Adrenal gland (tissue), 12 donors: Measurements from ENCODE around the gene TUBB4B. TPM values are rescaled to one million over a fixed set of nuclear protein-coding genes. Genes with fewer than 3 reads are reported as not detected.

Experiments used
- DNase-seq, 7 donors: peaks; one replicate each; pipeline ENCODE4 v3.0.0-alpha.2; 2019 to 2020
- H3K27ac ChIP-seq, 5 donors: fragments of 200-600 bp; sonication (generic) in 4 of 5; 1 replicate in 3 of 5; 2 replicates in 2 of 5; pipeline versions ENCODE4 v1.5.1 to v1.8.0; 2016 to 2020; ENCODE audit warnings: mild to moderate bottlenecking in 1 of 5
- H3K27me3 ChIP-seq: fragments of 200-600 bp; 2 replicates; pipeline ENCODE4 v1.8.0; 2021
- H3K36me3 ChIP-seq, 2 donors: fragments of 200-600 bp; replicated peaks in 1 of 2; 1 replicate in 1 of 2; 2 replicates in 1 of 2; pipeline versions ENCODE4 v1.5.1 to v1.8.0; 2018 to 2022
- H3K4me1 ChIP-seq, 2 donors: fragments of 200-600 bp; replicated peaks in 1 of 2; 1 replicate in 1 of 2; 2 replicates in 1 of 2; pipeline versions ENCODE4 v1.5.1 to v1.8.0; 2018 to 2021
- H3K4me3 ChIP-seq, 4 donors: fragments of 200-600 bp; sonication (generic) in 3 of 4; one replicate each; pipeline ENCODE4 v1.5.1; 2016 to 2018
- H3K9me3 ChIP-seq, 3 donors: fragments of 200-600 bp; sonication (generic) in 1 of 3; replicated peaks in 1 of 3; 1 replicate in 2 of 3; 2 replicates in 1 of 3; pipeline versions ENCODE4 v1.5.1 to v1.8.0; 2016 to 2021
- POLR2A ChIP-seq, 2 donors: fragments of 450-650 bp; IDR thresholded peaks; one replicate each; pipeline ENCODE4 v1.6.1; 2017; ENCODE audit warnings: antibody characterized with exemption in 2 of 2, mild to moderate bottlenecking in 2 of 2, moderate library complexity in 1 of 2
- WGBS, 4 donors: extraction: QIAGEN DNeasy Blood & Tissue Kit in 2 of 4; methylation state at CpG; one replicate each; pipeline versions ENCODE4 v1.1.5 to v1.1.7; 2013 to 2017; 5-methylcytosine and 5-hydroxymethylcytosine counted together
- intact Hi-C, 2 donors: fragments of 100-400 bp; cut with DNase I; formaldehyde crosslinking; loops; one replicate each; pipeline versions ENCODE4 v1.14.1 to v1.15.0; 2022 to 2023
- polyA plus RNA-seq, 3 donors: library from polyadenylated mRNA; stranded (reverse); fragments of 200-250 nt in 2 of 3; fragments of 350-450 nt in 1 of 3; fragmentation: Illumina TruSeq in 1 of 3; extraction: RNeasy Lipid Tissue Mini Kit (QIAGEN cat#74804) in 1 of 3; gene quantifications; one replicate each; pipeline ENCODE4 v1.2.3, GENCODE V29; 2013 to 2014
- total RNA-seq, 9 donors: library from RNA; depleted of rRNA in 4 of 9; stranded (reverse); fragments of >200 nt in 4 of 9; fragments of 120-200 nt in 1 of 9; fragmentation: NEBNext Ultra II Directional in 1 of 9; extraction: Animal tissue kit (Norgen Biotek cat#: 25700) in 1 of 9; gene quantifications; one replicate each; pipeline versions ENCODE4 v1.1.0 to v1.2.4, GENCODE V29; 2013 to 2023
- TF ChIP-seq, protein P1 (sequence below), 6 experiments: fragments of 450-650 bp in 4 of 6; fragments of 200-600 bp in 2 of 6; sonication (generic) in 1 of 6; IDR thresholded peaks; 1 replicate in 5 of 6; 2 replicates in 1 of 6; pipeline versions ENCODE4 v1.5.1 to v1.8.0; 2016 to 2021; ENCODE audit warnings: antibody characterized with exemption in 6 of 6, mild to moderate bottlenecking in 2 of 6, moderate library complexity in 1 of 6
- donor health status: healthy with polysubstance abuse.
- donor health status: Bipolar disorder and iron deficiency.
- donor health status: DM: yes; HTN: yes; CAD: no.
- donor health status: DM: no; HTN: no; CAD: no.
- donor health status: DM: no; HTN: no; CAD: no.
- donor health status: DM: yes; HTN: yes; CAD: no.

Gene TUBB4B
- total and polyA plus RNA-seq, 12 donors: 69.9 to 362 (median 151) TPM

DNA sequence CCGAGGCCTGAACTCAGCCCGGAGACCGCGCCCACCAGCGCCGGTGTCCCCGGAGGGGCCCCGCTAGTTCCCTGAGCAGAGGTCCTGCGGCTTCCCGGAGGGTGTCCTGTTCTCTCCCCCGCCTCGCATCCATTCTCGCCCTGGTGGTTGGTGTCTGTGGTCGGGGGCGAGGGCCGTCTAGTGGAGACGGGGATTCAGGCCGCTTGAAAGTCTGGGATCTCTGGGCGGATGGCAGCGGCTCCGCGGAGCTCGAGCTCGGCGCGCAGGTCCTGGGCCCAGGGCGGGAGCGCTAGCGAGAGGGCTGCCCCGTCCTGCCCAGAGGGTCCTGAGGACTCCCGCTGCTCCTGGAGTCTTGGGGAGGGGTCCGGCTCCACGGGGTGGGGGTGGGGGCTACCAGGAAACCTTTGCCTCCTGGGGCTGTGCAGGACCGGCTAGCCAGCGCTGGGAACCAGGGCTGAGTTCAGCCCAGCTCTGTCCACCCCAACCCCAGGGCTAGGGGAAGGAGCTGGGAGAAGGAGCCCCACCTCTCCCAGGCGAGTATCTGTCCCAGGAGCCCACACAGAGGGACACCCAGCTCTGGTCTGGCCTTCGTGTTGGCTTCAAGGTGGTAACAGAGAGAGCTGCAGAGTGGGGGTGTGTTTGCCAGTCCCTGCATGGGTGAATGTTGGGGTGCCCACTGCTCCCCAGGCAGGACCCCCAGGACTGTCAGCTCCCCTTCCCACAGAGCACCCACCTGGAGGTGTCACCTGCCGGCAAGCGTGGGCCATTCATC lies 40.4 kb downstream of the TUBB4B start:
- TF ChIP-seq POLR2A (IDR thresholded peaks at IDR 0.05): no peak
- TF ChIP-seq, protein P1, sequence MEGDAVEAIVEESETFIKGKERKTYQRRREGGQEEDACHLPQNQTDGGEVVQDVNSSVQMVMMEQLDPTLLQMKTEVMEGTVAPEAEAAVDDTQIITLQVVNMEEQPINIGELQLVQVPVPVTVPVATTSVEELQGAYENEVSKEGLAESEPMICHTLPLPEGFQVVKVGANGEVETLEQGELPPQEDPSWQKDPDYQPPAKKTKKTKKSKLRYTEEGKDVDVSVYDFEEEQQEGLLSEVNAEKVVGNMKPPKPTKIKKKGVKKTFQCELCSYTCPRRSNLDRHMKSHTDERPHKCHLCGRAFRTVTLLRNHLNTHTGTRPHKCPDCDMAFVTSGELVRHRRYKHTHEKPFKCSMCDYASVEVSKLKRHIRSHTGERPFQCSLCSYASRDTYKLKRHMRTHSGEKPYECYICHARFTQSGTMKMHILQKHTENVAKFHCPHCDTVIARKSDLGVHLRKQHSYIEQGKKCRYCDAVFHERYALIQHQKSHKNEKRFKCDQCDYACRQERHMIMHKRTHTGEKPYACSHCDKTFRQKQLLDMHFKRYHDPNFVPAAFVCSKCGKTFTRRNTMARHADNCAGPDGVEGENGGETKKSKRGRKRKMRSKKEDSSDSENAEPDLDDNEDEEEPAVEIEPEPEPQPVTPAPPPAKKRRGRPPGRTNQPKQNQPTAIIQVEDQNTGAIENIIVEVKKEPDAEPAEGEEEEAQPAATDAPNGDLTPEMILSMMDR (IDR thresholded peaks at IDR 0.05): no peak
- Histone ChIP-seq H3K36me3 (no peaks in the 10 kb centered on the region), H3K9me3 (no peaks in the 10 kb centered on the region), H3K27me3 (peaks cover 9% of the 10 kb centered on the region), H3K4me1 (peaks cover 0 to 2% of the 10 kb centered on the region in 2 donors), H3K27ac (no peak overlapping the region), H3K4me3 (no peak overlapping the region)
- intact Hi-C loops: no loop called here
- 42 to 83% (median 64%) methylated on average over 5 to 39 of the region's 39 CpGs for WGBS, 4 donors
- peak in 1 of 7 donors; percentile 16 for DNase-seq

DNA sequence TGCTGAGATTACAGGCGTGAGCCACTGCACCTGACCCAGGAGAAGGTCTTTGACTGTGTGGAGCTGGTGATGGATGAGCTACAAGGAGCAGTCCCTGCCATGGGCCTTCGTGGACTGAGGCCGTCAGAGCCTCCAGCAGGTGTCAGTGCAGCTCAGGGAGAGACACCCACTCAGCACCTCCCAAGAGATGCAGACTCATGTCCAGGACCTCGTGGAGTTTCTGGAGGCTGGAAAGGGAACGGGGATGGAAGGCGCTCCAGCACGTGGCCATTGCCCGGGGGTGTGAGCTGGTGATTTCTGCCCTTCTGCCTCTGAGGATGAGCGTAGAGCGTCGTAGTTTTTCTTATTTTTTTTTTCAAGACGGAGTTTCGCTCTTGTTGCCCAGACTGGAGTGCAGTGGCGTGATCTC lies 45.9 kb downstream of the TUBB4B start:
- peak in 3 of 7 donors; percentile 59 to 71 (median 62) for DNase-seq
- Histone ChIP-seq H3K4me3 (no peak overlapping the region), H3K27ac (no peak overlapping the region), H3K9me3 (no peaks in the 10 kb centered on the region), H3K4me1 (no peaks in the 10 kb centered on the region), H3K27me3 (no peaks in the 10 kb centered on the region), H3K36me3 (no peaks in the 10 kb centered on the region)
- WGBS, 4 donors: 48 to 53% (median 51%) methylated on average over 13 to 14 of the region's 14 CpGs
- intact Hi-C loops: no loop called here
- TF ChIP-seq, protein P1 (IDR thresholded peaks at IDR 0.05): peak in 5 of 6 experiments; percentile 34 to 53 (median 38)
- no peak for TF ChIP-seq POLR2A (IDR thresholded peaks at IDR 0.05)

DNA sequence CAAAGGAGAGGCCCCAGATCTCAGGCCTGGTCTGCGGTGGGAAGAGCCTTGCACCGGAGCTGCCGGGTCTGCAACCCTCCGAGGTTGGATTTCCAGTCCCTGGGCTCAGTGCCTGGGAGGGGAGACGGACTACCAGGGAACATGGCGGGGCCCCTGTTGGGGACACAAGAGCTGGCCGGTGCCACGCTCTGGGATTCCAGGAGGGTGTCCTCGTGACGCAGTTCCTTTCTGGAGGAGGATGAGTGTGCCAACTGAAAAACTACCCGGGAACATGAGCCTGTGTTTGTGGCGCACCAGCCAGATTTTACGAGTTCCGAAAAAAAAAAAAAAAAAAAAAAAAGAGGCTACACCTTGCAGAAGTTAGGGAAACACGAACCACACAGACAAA lies 52.0 kb downstream of the TUBB4B start:
- 85 to 90% (median 87%) methylated on average over 10 to 15 of the region's 15 CpGs for WGBS, 4 donors

More for the DNA sequence above, 52.0 kb downstream of the TUBB4B start:
- Histone ChIP-seq H3K9me3 (no peaks in the 10 kb centered on the region), H3K27me3 (peaks cover 13% of the 10 kb centered on the region), H3K36me3 (no peaks in the 10 kb centered on the region), H3K4me1 (peaks cover 3 to 13% of the 10 kb centered on the region in 2 donors), H3K27ac (no peak overlapping the region), H3K4me3 (no peak overlapping the region)
- no peak for DNase-seq
- no peak for TF ChIP-seq POLR2A (IDR thresholded peaks at IDR 0.05)
- TF ChIP-seq, protein P1 (IDR thresholded peaks at IDR 0.05): no peak
- intact Hi-C loops: loop anchor here in 1 of 2 donors (10.0 kb wide), 1 partner anchor 232 kb away; no protein-coding TSS in a partner anchor

Other genes starting within 250 kb of the TUBB4B start
- gene PAXX, start 248.9 kb upstream of the TUBB4B start, total RNA-seq: 10 to 100 TPM; 20.3 to 44.5 (median 35.5) TPM
- 100 to 1,000 TPM in 2 of 3 donors, 1 to 10 TPM in 1; 4.9 to 363 (median 209) TPM for gene PAXX, start 248.9 kb upstream of the TUBB4B start, polyA plus RNA-seq
- gene CLIC3, start 244.7 kb upstream of the TUBB4B start, total RNA-seq: 1 to 10 TPM in 2 of 9 donors, under 1 TPM in 5, not detected in 2; 0.22 to 1.3 (median 0.79) TPM
- gene CLIC3, start 244.7 kb upstream of the TUBB4B start, polyA plus RNA-seq: 1 to 10 TPM in 2 of 3 donors, not detected in 1; 3.8 to 6.4 TPM
- gene ABCA2, start 213.1 kb upstream of the TUBB4B start, total RNA-seq: 10 to 100 TPM in 8 of 9 donors, 1 to 10 TPM in 1; 2.9 to 54.4 (median 29.3) TPM
- gene ABCA2, start 213.1 kb upstream of the TUBB4B start, polyA plus RNA-seq: 100 to 1,000 TPM in 1 of 3 donors, 10 to 100 TPM in 2; 13.6 to 150 (median 69.8) TPM
- under 1 TPM in 5 of 9 donors, not detected in 4; 0.11 to 0.69 (median 0.21) TPM for gene FUT7, start 209.2 kb upstream of the TUBB4B start, total RNA-seq
- gene FUT7, start 209.2 kb upstream of the TUBB4B start, polyA plus RNA-seq: under 1 TPM in 2 of 3 donors, not detected in 1; 0.16 to 0.17 TPM
- 10 to 100 TPM in 8 of 9 donors, 1 to 10 TPM in 1; 9.4 to 77.1 (median 41.2) TPM for gene NPDC1, start 195.1 kb upstream of the TUBB4B start, total RNA-seq
- 100 to 1,000 TPM in 2 of 3 donors, 1 to 10 TPM in 1; 5.1 to 311 (median 194) TPM for gene NPDC1, start 195.1 kb upstream of the TUBB4B start, polyA plus RNA-seq
- gene ENTPD2, start 187.2 kb upstream of the TUBB4B start, total RNA-seq: under 1 TPM in 4 of 9 donors, not detected in 5; 0.28 to 0.53 (median 0.36) TPM
- 1 to 10 TPM in 2 of 3 donors, not detected in 1; 1.6 to 1.7 TPM for gene ENTPD2, start 187.2 kb upstream of the TUBB4B start, polyA plus RNA-seq
- gene SAPCD2, start 170.7 kb upstream of the TUBB4B start, total RNA-seq: 1 to 10 TPM in 2 of 9 donors, under 1 TPM in 7; 0.24 to 1.7 (median 0.79) TPM
- under 1 TPM; 0.07 to 0.56 (median 0.17) TPM for gene SAPCD2, start 170.7 kb upstream of the TUBB4B start, polyA plus RNA-seq
- gene UAP1L1, start 163.8 kb upstream of the TUBB4B start, total RNA-seq: 10 to 100 TPM in 8 of 9 donors, under 1 TPM in 1; 0.28 to 68.7 (median 14.4) TPM
- gene UAP1L1, start 163.8 kb upstream of the TUBB4B start, polyA plus RNA-seq: 10 to 100 TPM in 2 of 3 donors, 1 to 10 TPM in 1; 3.6 to 61.1 (median 15.9) TPM
- 100 to 1,000 TPM in 1 of 9 donors, 10 to 100 TPM in 8; 44.5 to 102 (median 63.0) TPM for gene MAN1B1, start 154.3 kb upstream of the TUBB4B start, total RNA-seq
- 100 to 1,000 TPM in 1 of 3 donors, 10 to 100 TPM in 2; 44.4 to 138 (median 87.6) TPM for gene MAN1B1, start 154.3 kb upstream of the TUBB4B start, polyA plus RNA-seq
- gene DPP7, start 126.6 kb upstream of the TUBB4B start, total RNA-seq: 100 to 1,000 TPM; 117 to 387 (median 234) TPM
- gene DPP7, start 126.6 kb upstream of the TUBB4B start, polyA plus RNA-seq: 1,000 to 10,000 TPM in 2 of 3 donors, 10 to 100 TPM in 1; 52.6 to 1,938 (median 1,109) TPM
- gene GRIN1, start 102.1 kb upstream of the TUBB4B start, total RNA-seq: under 1 TPM in 4 of 9 donors, not detected in 5; 0.04 to 0.28 (median 0.08) TPM
- under 1 TPM; 0.04 to 0.16 (median 0.10) TPM for gene GRIN1, start 102.1 kb upstream of the TUBB4B start, polyA plus RNA-seq
- gene LRRC26, start 71.2 kb upstream of the TUBB4B start, total RNA-seq: not detected
- not detected for gene LRRC26, start 71.2 kb upstream of the TUBB4B start, polyA plus RNA-seq
- gene TMEM210, start 69.2 kb upstream of the TUBB4B start, total RNA-seq: not detected
- gene TMEM210, start 69.2 kb upstream of the TUBB4B start, polyA plus RNA-seq: not detected
- 10 to 100 TPM; 18.1 to 72.1 (median 25.6) TPM for gene ANAPC2, start 52.7 kb upstream of the TUBB4B start, total RNA-seq
- 100 to 1,000 TPM in 1 of 3 donors, 10 to 100 TPM in 1, 1 to 10 TPM in 1; 7.1 to 162 (median 89.7) TPM for gene ANAPC2, start 52.7 kb upstream of the TUBB4B start, polyA plus RNA-seq
- 10 to 100 TPM; 50.0 to 98.1 (median 65.7) TPM for gene SSNA1, start 52.6 kb upstream of the TUBB4B start, total RNA-seq
- gene SSNA1, start 52.6 kb upstream of the TUBB4B start, polyA plus RNA-seq: 100 to 1,000 TPM in 2 of 3 donors, 10 to 100 TPM in 1; 13.2 to 138 (median 127) TPM
- 10 to 100 TPM in 5 of 9 donors, 1 to 10 TPM in 4; 5.0 to 23.5 (median 10.7) TPM for gene TPRN, start 40.5 kb upstream of the TUBB4B start, total RNA-seq
- gene TPRN, start 40.5 kb upstream of the TUBB4B start, polyA plus RNA-seq: 1 to 10 TPM; 1.4 to 7.6 (median 3.4) TPM
- gene TMEM203, start 35.6 kb upstream of the TUBB4B start, total RNA-seq: 10 to 100 TPM; 32.7 to 48.4 (median 42.3) TPM
- gene TMEM203, start 35.6 kb upstream of the TUBB4B start, polyA plus RNA-seq: 10 to 100 TPM; 21.7 to 30.2 (median 28.4) TPM
- gene NDOR1, start 35.6 kb upstream of the TUBB4B start, total RNA-seq: 10 to 100 TPM in 7 of 9 donors, 1 to 10 TPM in 2; 4.5 to 21.4 (median 13.5) TPM
- gene NDOR1, start 35.6 kb upstream of the TUBB4B start, polyA plus RNA-seq: 10 to 100 TPM in 2 of 3 donors, 1 to 10 TPM in 1; 1.6 to 36.4 (median 14.9) TPM
- 10 to 100 TPM in 4 of 9 donors, 1 to 10 TPM in 5; 1.1 to 33.8 (median 8.9) TPM for gene RNF208, start 19.0 kb upstream of the TUBB4B start, total RNA-seq
- 10 to 100 TPM in 2 of 3 donors, 1 to 10 TPM in 1; 1.2 to 90.5 (median 36.5) TPM for gene RNF208, start 19.0 kb upstream of the TUBB4B start, polyA plus RNA-seq
- 1 to 10 TPM in 6 of 9 donors, under 1 TPM in 3; 0.56 to 4.6 (median 1.2) TPM for gene CYSRT1, start 16.1 kb upstream of the TUBB4B start, total RNA-seq
- gene CYSRT1, start 16.1 kb upstream of the TUBB4B start, polyA plus RNA-seq: 1 to 10 TPM in 2 of 3 donors, not detected in 1; 2.5 to 3.4 TPM
- gene RNF224, start 13.8 kb upstream of the TUBB4B start, total RNA-seq: under 1 TPM in 1 of 9 donors, not detected in 8; 0.06 TPM
- not detected for gene RNF224, start 13.8 kb upstream of the TUBB4B start, polyA plus RNA-seq
- gene SLC34A3, start 10.4 kb upstream of the TUBB4B start, total RNA-seq: not detected
- not detected for gene SLC34A3, start 10.4 kb upstream of the TUBB4B start, polyA plus RNA-seq
- 1 to 10 TPM in 1 of 9 donors, under 1 TPM in 1, not detected in 7; 0.25 to 3.1 TPM for gene STPG3, start 10.0 kb downstream of the TUBB4B start, total RNA-seq
- under 1 TPM in 1 of 3 donors, not detected in 2; 0.32 TPM for gene STPG3, start 10.0 kb downstream of the TUBB4B start, polyA plus RNA-seq
- 10 to 100 TPM; 20.6 to 56.3 (median 38.5) TPM for gene NELFB, start 14.0 kb downstream of the TUBB4B start, total RNA-seq
- gene NELFB, start 14.0 kb downstream of the TUBB4B start, polyA plus RNA-seq: 10 to 100 TPM; 10.9 to 48.3 (median 19.6) TPM
- 10 to 100 TPM in 5 of 9 donors, 1 to 10 TPM in 4; 1.1 to 21.5 (median 11.9) TPM for gene TOR4A, start 36.4 kb downstream of the TUBB4B start, total RNA-seq
- 1 to 10 TPM in 2 of 3 donors, under 1 TPM in 1; 0.49 to 1.4 (median 1.3) TPM for gene TOR4A, start 36.4 kb downstream of the TUBB4B start, polyA plus RNA-seq
- gene NRARP, start 61.0 kb downstream of the TUBB4B start, total RNA-seq: 10 to 100 TPM in 1 of 9 donors, 1 to 10 TPM in 8; 1.1 to 11.2 (median 3.5) TPM
- gene NRARP, start 61.0 kb downstream of the TUBB4B start, polyA plus RNA-seq: 1 to 10 TPM in 2 of 3 donors, under 1 TPM in 1; 0.59 to 1.4 (median 1.1) TPM
- gene EXD3, start 181.9 kb downstream of the TUBB4B start, total RNA-seq: 10 to 100 TPM in 7 of 9 donors, 1 to 10 TPM in 2; 8.5 to 38.6 (median 20.3) TPM
- 100 to 1,000 TPM in 1 of 3 donors, 10 to 100 TPM in 1, 1 to 10 TPM in 1; 1.2 to 111 (median 41.0) TPM for gene EXD3, start 181.9 kb downstream of the TUBB4B start, polyA plus RNA-seq
- 10 to 100 TPM in 2 of 9 donors, 1 to 10 TPM in 7; 2.9 to 12.6 (median 9.1) TPM for gene NOXA1, start 182.1 kb downstream of the TUBB4B start, total RNA-seq
- 10 to 100 TPM in 2 of 3 donors, not detected in 1; 23.5 to 50.7 TPM for gene NOXA1, start 182.1 kb downstream of the TUBB4B start, polyA plus RNA-seq
- gene ENTPD8, start 200.1 kb downstream of the TUBB4B start, total RNA-seq: under 1 TPM in 4 of 9 donors, not detected in 5; 0.14 to 0.20 (median 0.18) TPM
- under 1 TPM in 2 of 3 donors, not detected in 1; 0.16 to 0.17 TPM for gene ENTPD8, start 200.1 kb downstream of the TUBB4B start, polyA plus RNA-seq
- gene NSMF, start 218.0 kb downstream of the TUBB4B start, total RNA-seq: 10 to 100 TPM in 8 of 9 donors, 1 to 10 TPM in 1; 8.7 to 47.6 (median 22.5) TPM
- gene NSMF, start 218.0 kb downstream of the TUBB4B start, polyA plus RNA-seq: 100 to 1,000 TPM in 1 of 3 donors, 10 to 100 TPM in 2; 23.1 to 118 (median 39.7) TPM